Islet of Langerhans (tissue), 1 donor: ENCODE measurements around the gene ACO2.

Experiments used
- FAIRE-seq: peaks from one replicate; lab custom pipeline; 2011; peaks lifted over from hg19 to GRCh38; lab: Jason Lieb, UNC

Gene ACO2

DNA sequence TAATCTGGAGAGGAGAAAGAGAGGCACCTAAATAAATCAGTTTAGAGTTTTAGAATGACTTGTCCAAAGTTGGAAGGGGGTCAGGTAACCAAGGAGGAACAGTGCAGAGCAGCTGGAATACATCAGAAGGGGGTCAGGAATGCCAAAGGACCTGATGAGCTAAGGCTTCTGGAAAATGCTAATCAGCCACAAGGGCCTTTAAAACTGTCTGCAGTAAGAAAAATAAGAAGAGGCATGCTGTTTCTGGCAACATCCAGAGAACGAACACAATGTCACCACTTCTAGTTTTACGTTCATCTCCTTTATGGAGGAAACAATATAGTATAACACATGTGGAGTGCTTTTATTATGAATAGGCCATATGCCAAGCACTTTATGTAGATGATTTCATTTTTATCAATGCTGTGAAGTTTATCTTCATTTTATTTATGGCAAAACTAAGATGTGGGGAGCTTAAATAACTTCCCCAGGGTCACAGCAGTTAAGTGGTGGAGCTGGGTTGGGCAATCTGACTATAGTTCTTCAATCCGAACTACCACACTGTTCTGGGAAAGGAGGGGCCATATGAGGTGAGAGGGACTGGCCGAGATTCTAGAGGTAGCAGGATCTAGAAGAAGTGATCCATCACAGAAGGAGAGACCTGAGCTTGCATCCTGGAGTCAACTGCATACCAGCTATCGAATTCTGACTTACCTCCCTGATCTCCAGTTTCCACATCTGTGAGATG is 22.6 kb downstream of the ACO2 start:
- FAIRE-seq: no peak

DNA sequence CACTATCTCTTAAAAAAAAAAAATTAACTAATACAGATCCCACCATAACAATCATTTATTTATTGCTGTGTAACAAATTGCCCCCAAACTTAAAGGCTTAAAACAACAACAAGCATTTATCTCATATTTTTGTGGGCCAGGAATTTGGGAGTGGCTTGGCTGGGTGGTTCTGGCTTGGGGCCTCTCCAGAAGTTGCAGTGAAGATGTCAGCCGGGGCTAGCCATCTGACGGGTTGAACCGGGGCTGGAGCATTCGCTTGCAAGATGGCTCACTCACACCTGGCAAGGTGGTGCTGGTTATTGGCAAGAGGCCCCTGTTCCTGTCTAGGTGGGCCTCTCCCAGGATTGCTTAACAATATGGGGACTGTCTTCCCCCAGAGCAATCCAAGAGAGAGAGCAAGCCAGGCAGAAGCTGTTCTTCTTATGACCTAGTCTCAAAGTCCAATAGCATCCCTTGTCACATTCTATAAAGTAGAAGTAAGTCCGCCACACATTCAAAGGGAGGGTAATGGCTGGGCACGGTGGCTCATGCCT is 29.5 kb downstream of the ACO2 start:
- no peak for FAIRE-seq

DNA sequence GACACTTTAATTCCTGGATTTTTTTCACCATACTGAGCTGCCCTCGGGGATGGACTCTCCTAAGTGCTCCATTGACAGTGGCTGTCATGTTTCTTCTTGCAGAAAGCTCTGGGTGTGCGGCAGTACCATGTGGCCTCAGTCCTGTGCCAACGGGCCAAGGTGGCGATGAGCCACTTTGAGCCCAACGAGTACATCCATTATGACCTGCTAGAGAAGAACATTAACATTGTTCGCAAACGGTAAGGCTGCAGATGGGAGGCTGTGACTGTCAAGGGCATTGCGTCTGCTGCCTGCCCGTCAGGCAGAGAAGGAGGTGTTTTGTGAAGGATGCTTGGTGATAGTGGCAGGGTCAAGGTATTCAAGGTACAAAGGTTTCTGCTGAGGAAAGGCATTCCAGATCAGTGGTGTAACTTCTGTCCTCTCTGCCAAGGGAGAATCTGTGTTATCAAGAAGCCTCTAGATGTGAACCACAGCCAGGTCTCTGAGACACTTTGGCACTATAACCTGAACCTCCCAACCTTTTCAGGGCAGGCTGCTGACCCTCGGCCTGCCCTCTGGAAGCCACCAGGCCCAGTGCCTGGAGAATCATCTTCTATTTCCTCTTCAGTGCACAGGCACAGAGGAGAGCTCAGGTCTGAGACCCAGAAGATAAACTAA is 30.8 kb downstream of the ACO2 start:
- FAIRE-seq: no peak

DNA sequence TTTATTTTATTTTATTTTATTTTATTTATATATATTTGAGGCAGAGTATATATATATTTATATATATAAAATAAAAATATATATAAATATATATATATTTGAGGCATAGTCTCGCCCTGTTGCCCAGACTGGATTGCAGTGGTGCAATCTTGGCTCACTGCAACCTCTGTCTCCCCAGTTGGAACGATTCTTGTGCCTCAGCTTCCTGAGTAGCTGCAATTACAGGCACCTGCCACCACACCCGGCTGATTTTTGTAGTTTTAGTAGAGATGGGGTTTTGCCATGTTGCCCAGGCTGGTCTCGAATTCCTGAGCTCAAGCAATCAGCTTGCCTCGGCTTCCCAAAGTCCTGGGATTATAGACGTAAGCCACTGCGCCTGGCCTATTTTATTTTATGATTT is 31.4 kb downstream of the ACO2 start:
- FAIRE-seq: no peak

DNA sequence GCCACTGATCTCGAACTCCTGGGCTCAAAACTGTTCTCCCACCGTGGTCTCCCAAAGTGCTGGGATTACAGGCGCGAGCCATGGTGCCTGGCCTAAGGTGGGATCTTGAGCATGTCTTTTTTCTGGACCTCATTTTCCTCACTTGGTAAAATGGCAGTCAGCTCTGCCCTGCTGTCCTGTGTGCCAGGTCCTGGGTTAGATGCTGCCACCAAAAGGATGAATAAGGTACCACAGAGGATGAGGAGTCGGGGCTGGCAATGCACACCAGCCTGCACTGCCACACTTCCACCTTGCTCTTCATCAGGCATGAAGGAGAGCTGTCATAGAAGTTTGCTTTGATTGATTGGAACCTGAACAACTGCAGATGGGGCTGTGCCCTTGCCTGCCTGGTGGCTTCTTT is 32.3 kb downstream of the ACO2 start:
- FAIRE-seq: no peak

DNA sequence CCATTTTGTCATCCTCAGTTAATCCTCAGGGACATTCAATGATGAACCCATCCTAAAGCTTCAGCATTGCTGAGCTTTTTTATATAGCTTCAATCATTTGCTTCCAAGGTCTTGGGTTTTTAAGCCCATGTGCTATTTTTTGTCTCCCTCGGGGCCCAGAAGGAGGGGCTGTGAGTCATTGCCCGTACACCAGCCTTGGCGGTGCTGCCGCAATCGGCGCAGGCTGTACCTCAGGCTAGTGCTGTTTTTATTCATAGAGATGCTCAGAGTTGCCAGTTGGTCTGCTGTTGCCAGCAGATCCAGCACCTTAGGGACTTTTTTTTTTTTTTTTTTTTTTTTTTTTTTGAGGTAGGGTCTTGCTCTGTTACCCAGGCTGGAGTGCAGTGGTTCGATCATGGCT is 35.5 kb downstream of the ACO2 start:
- FAIRE-seq: no peak

DNA sequence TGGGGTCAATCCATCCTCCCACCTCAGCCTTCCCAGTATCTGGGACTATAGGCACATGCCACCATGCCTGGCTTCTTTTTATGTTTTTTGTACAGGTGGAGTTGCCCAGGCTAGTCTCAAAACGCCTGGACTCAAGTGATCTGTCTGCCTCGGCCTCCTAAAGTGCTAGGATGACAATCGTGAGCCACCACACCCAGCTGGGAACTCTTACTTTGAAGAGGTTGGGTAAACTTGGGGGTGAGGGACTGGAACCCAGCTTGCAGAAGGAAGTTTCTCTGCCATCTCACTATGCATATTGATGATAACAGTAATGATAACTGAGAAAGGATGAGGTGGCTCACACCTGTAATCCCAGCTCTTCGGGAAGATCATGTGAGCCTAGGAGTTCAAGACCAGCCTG is 35.9 kb downstream of the ACO2 start:
- FAIRE-seq: no peak

DNA sequence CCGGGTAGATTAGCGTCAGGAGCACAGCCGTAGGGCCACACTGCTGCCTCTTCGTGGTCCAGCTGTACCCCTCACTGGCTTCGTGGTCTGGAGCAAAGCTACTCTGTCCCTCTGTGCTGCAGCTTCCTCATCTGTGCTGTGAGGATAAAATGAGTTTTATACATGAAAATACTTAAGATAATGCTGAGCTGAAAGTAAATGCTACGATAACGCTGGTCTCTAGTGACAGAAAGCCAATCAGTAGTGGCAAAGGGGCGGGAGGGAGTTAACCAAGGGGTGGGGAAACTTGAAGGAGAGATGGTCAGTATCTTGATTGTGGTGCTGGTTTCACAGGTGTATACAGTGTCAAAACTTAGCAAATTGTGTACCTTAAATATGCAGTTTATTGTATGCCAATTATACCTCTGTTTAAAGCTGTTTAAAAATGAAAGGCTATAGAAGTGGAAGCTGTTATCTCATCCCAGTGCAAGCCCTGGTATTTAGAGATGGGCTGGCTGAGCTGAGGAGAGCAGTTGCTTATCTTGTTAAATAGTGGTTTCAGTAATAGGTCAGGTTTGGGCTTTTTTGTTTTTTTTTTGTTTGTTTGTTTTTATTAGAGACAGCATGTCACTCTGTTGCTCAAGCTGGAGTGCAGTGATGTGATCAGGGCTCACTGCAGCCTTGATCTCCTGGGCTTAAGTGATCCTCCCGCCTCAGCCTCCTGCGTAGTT is 36.7 kb downstream of the ACO2 start:
- FAIRE-seq: no peak

DNA sequence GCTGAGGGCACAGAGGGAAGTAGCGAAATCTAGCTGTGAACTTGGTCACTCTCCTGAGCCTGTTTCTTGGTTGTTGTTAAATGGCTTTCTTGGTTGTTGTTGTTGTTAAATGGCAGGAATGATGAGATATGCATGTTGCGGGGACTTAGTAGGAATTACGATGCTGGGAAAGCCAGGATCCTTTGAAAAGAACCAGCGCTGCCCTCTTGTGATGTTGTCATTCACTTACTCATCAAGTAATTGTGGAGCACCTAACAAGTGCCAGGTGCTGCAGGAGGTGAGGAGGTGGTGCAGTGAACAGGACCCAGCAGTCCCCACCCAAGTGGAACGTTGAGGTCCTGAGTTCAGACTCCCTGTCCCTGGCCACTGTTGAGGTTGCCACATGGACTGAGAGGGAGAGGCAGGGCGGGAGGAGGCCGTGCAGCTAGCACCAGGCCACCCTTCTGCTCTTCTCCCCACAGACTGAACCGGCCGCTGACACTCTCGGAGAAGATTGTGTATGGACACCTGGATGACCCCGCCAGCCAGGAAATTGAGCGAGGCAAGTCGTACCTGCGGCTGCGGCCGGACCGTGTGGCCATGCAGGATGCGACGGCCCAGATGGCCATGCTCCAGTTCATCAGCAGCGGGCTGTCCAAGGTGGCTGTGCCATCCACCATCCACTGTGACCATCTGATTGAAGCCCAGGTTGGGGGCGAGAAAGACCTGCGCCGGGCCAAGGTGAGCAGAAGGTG is 38.6 kb downstream of the ACO2 start:
- FAIRE-seq: no peak

DNA sequence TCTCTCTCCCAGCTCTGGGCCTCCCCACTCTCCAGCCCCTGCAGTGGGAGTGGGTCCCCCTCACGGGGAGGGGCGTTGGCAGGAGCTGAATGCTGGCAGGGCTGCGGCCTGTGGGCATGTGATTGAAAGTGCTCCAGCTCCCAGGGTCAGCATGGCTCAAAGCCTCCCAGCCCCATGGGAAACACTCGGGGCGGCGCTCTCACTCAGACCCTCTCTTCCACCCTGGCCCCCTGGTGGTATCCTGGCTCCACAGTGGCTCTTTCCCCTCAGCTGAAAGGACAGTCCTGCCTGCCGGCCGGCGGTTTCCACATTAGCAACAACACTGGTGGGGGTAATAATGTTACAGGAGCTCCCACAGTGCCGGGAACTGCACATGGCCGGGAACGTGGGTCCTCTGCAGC is 39.9 kb downstream of the ACO2 start:
- FAIRE-seq: no peak

DNA sequence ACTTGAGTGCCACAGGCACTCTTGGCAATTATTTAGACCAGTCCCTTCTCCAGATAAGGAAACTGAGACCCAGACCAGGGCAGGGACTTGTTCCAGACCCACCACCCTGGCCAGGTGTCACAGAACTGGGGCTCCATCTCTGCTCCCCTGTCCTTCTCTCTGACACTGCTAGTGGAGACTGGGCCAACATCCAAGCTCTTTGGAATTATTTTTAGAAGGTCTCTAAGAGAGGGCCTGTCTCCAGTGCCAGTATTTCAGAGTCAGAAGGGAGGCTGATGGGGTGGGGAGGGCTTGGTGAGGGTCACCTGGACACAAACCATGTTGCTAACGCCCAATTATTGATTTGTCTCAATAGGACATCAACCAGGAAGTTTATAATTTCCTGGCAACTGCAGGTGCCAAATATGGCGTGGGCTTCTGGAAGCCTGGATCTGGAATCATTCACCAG is 42.6 kb downstream of the ACO2 start:
- FAIRE-seq: no peak

DNA sequence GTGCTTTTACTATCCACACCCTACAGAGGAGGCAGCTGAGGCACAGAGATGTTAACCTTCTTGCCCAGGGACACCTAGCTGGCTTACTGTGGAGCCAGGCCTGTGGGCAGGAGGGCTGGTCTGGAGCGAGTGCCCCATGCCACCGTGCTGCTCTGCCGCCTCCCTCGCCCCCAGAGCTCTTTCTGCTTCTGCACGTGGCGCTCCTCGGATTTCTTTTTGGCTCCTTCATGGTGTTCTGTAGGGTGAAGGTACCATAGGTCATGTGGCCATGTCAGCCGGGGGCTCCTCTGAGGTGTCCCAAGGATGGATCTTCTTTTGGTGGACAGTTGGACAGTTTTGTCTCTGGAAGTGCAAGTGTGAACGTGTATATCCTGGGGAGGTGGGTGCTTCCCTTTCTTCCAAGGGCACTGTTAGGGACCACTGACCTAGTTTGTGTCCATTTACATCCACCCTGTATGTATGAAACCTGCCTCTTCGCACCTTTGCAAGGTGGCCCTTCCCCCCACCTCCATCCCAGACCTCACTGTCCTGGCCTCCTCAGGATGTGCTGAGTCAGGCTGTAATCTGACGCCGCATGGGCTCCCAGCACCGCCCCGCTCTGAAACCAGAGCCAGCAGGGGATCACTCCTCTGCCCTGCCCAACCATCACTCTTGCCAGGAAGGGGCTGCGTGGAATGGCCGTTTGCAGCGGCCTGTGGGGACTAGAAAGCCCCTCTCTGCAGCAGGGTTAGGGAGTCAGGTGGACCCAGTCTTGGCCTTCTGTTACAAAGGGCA is 43.7 kb downstream of the ACO2 start:
- no peak for FAIRE-seq

DNA sequence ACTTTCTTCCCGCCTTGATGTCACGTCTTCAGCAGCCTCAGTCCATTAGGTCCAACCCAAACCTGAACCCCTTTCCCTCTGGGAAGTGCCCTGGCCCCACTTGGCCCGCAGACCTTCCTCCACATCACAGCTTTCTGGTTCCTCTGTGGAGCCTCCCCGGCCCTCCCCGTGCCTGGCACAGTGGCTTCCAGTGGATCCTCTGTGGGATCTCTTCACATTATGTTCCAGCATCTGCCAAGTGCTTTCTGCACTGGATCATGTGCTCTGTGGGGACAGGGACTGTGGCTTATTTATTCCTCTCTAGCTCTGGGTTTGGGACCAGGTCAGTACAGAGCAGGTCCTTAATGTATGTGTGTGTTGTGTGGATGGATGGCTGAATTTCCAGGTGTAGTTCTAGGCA is 44.5 kb downstream of the ACO2 start:
- no peak for FAIRE-seq

DNA sequence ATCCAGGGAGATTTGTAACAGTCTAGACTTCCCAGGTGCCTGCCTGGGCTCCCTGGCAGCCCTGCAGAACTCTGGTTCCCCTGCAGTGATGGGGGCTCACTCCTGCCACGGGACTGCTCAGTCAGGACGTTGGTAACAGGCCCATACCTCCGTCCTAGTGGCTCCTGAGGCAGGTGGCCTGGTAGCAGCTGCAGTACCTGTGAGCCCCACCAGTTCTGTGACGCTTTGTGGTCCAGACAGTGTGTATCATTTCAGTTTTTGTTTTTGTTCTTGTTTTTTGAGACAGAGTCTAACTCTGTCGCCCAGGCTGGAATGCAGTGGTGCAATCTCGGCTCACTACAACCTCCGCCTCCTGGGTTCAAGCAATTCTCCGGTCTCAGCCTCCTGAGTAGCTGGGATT is 47.5 kb downstream of the ACO2 start:
- no peak for FAIRE-seq

DNA sequence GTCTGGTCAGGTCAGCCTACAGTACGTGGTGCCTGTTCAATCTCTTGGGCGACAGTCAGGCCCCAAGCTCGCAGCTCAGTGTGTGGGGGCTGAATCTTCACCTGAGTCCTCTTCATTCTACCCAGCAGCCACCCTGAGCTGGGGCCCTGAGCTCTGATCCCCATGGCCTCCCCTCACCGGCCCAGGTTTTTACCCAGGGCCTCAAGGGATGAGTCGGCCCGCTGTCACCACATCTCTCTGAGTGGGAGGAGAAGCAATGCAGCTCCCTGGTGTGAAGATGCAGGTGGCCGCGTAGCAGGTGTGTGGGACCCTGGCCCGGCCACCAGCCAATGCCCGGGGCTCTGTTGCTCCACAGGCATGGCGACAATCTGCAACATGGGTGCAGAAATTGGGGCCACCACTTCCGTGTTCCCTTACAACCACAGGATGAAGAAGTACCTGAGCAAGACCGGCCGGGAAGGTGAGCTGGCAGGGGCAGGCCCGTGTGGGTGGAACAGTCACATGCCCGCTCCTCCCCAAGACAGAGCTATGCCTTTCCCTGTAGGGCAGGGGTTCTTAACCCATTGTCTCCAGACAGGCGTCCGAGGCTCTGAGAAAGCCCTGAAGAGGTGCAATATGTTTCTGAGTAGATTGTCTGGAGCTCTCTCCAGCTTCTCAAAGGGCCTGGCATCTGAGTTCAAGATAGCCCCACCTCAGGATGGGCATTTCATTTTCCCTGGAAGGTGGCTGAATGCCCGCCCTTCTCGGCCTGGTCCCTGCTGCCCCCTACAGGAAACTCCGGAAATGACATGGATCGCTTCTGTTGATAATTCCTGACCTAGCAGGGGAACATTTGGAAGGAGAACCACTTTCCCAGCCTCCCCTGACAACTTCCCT is 48.5 kb downstream of the ACO2 start:
- peak; percentile 30 for FAIRE-seq

DNA sequence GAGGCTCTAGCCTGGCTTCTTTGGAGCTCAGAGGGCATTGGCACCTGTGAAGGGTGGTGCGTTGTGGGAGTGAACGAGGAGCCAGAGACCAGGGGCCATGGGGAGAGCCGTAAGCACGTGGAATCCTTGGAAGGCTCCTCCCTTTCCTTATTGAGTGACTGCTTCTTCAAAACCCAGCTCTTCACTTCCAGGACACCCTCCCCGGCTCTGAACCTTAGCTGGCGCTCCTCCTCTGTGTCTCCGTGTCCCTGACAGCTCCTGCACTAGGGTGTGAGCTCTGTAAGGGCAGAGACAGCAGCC is 49.1 kb downstream of the ACO2 start:
- FAIRE-seq: no peak

DNA sequence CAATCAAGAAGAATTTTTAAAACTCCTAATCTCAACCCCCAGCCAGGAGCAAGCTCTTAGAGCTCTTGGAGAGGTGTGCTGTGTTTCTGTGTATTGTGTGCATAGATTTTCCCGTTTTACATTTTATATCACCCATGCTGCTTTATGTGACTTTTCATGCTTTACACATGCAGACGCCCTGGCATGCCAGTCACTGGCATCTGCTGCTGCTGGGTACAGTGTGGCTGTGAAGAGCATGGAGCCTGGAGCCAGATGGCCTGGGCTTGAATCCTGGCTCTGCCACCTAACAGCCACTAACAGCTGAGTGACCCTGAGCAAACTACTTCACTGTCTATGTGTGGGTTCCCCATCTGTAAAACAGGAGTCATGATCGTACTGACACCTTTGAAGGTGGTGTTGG is 52.2 kb downstream of the ACO2 start:
- no peak for FAIRE-seq

DNA sequence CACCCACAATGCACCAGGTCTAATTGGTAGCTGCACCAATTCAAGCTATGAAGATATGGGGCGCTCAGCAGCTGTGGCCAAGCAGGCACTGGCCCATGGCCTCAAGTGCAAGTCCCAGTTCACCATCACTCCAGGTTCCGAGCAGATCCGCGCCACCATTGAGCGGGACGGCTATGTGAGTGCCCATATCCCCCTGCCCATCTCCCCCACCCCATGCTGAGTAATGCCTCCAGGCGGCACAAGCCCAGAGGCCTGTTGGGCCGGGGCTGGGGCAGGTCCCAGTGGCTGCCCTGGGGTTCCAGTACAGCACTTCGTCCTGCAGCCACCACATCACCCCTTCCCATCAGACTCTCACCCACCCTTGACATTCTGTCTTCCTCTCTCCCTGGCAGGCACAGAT is 53.9 kb downstream of the ACO2 start:
- no peak for FAIRE-seq

DNA sequence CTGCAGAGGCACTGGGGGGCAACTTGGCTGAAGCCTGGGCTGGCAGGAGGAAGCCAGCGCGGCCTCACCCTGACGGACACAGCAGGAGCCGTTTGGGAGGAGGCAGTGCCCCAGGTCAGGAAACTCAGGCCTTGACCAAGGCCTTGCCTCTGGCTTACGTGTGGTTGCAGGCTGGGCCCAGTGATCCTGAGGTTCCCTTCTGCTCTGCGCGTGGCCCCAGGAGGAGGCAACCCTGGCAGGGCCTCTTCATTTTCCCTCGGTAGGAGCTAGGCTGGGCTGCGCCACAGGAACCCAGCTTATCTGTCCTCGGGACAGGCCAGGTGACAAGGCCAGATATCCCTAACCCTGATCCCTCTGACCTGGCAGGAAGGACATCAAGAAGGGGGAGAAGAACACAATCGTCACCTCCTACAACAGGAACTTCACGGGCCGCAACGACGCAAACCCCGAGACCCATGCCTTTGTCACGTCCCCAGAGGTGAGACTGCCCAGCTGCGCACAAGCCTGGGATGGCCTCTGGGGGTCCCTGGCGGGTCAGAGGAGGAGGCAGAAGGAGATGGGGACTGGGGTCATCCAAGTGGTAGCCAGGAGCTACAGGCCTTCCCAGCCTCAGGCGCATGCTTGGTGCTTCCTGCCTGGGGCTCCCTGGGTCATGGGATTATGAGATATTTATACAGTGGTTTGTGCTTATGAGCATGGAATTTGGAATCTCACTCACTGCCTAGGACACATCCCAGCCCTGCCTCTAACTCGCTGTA is 54.7 kb downstream of the ACO2 start:
- no peak for FAIRE-seq

DNA sequence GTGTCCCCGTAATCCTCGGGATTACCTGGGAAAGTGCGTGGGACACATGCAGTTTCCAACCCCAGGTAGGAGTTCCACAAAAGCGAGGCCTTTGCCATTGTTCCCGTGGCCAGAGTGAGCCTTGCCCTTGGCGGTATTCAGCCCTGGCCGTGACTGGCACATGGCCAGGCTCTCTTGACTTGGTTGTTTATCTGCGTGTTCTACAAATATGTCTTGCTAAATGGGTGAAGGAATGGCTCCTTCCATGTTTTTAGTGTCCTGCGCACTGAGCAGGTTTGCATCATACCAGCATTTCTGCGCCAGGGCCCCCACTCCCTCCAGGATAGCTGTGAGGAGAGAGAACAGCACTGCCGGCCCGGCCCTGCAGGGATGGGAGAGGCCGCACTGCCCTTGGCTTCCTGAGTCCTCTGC is 55.3 kb downstream of the ACO2 start:
- no peak for FAIRE-seq
